Gastrocnemius medialis (tissue), 4 donors: Measurements from ENCODE around the gene MAFB.

Source experiments
- CTCF ChIP-seq, 5 experiments: fragments of 450-650 bp in 3 of 5; fragments of 200-600 bp in 2 of 5; sonication (generic) in 2 of 5; IDR thresholded peaks in 4 of 5; conservative IDR thresholded peaks in 1 of 5; 1 replicate in 4 of 5; 2 replicates in 1 of 5; pipeline ENCODE4 v1.5.1; 2016 to 2019; ENCODE audit warnings: antibody characterized with exemption in 5 of 5, mild to moderate bottlenecking in 3 of 5, moderate library complexity in 3 of 5
- POLR2A ChIP-seq, 2 donors: fragments of 450-650 bp; IDR thresholded peaks; one replicate each; pipeline ENCODE4 v1.6.1; 2017; ENCODE audit warnings: antibody characterized with exemption in 2 of 2, mild to moderate bottlenecking in 2 of 2, moderate library complexity in 2 of 2

DNA sequence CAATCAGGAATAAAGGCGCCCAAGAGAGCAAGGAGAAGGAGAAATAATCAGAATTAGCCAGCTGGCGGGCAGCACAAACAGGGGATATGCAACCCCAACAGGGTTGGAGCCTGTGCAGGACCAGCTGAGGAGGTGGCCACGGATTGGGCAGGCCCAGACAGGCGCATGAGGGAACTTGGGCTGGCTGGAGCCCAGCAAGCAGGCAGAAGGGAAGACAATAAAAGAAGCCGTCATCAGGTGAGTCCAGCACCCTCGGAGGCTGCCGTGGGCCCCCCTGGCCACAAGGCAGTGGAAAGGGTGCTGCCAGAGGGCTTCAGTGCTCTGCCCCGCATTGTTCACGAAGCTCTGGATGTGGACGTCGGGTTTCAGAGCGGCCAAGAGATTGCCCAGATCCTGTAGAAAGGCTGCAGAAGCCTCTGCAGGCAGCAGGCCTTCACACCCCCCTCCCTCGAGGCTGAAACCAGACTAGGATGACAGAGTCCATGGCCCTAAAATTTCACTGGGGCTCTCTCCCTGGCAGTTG is 28.4 kb upstream of the MAFB start:
- no peak for TF ChIP-seq CTCF (IDR thresholded peaks at IDR 0.05 in 4 of 5, conservative IDR thresholded peaks at IDR 0.05 in 1 of 5)
- TF ChIP-seq POLR2A (IDR thresholded peaks at IDR 0.05), result no peak
